HG03520 (cell line): ENCODE data around the gene HSPA1L.
"Not testable (repeated sequence)": the region's sequence is repeated elsewhere in the genome, so short reads cannot be mapped to it uniquely, and the experiment has no call there.

Experiments used
- ATAC-seq: cut with Tn5 transposase; IDR thresholded peaks from one replicate; pipeline ENCODE4 v1.9.1; 2021; ENCODE audit warnings: mild to moderate bottlenecking, moderate library complexity; ENCODE audit not compliant: unreplicated experiment

The HSPA1L gene

DNA sequence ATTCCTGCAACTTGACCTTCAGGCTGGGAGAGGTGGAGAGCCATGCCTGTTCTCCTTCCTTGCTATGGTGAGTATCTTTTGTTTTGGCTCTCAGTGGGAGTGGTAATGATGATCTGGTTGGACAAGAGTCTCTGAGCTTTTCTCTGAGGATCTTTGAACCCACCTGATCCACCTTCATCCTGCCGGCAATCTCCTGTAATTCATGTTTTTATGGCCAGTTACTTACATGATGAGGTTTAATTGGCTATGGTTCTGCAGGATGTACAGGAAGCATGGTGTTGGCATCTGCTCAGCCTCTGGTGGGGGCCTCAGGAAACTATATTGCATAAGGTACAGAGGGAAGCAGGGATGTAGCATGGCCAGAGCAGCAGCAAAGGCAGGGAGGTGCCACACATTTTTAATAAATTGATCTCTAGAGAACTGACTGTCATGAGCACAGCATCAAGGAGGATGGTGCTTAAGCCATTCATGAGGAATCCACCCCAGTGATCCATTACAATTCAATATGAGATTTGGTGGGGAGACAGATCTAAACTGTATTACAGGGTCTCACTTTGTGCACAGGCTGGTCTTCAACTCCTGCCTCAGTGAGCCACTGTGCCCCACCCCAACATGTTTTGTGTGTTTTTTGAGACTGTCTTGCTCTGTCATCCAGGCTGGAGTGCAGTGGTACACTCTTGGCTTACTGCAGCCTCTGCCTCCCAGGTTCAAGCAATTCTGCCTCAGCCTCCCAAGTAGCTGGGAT lies 22.5 kb upstream of the HSPA1L start:
- no peak for ATAC-seq

DNA sequence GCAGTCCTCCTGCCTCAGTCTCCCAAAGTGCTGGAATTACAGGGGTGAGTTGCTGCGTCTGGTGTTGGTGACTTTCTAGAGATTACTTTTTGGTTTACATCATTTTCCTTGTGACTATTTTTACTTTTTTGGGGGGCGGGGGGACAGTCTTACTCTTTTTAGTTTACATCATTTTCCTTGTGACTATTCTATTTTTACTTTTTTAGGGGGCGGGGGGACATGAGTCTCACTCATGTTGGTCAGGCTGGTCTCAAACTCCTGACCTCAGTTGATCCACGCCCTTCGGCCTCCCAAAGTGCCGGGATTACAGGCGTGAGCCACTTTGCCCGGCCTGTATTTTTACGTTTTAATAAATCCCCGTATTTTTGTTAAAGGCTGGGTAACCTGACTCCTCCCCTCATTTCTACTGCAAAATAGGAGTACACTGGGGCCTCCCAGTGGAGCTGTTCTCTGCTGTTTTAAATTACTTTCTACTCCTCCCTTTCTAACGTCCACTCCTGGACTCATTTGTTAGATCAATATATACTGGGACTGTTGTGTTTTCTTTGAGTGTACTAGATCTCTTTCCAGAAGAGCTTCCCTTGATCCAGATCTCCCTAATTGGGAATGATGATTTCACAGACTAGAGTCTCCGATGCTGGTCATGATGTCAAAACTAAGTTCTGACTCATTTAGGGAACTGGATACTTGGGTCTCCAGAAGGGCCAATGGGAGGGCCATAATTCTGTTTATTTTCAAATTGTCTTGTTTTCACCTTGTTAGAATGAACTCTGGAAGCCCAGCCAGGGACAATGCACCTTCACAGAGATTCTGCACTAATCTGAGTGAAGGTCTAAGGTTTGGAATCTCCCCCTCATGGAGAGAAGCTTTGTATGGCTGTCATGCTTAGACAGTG lies 21.6 kb upstream of the HSPA1L start:
- ATAC-seq, result no peak

- ATAC-seq, result no peak
These were observed 21.0 kb upstream of the HSPA1L start for GRCh38 chr6:31836047-31836473.

GRCh38 chr6:31834367-31835250 lies 19.5 kb upstream of the HSPA1L start:
- ATAC-seq, result peak; percentile 41

GRCh38 chr6:31831350-31832215 lies 16.5 kb upstream of the HSPA1L start:
- no peak for ATAC-seq

DNA sequence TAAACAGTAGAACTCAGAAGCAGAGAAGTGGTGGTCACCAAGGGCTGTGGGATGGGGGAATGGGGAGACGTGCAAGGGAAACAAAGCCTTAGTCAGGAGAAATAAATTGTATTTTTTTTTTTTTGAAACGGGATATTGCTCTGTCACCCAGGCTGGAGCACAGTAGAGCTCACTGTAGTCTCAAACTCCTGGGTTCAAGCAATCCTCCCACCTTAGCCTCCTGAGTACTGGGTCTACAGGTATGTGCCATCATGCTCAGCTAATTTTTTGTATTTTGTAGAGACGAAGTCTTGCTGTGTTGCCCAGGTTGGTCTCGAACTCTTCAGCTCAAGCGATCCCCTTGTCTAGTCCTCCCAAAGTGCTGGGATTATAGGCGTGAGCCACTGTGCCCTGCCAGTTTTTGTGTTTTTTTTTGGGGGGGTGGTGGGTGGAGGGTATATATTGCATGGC lies 15.8 kb upstream of the HSPA1L start:
- ATAC-seq, result no peak

GRCh38 chr6:31829633-31830283 lies 14.7 kb upstream of the HSPA1L start:
- ATAC-seq, result no peak

- ATAC-seq, result peak; percentile 60
These were observed 12.4 kb upstream of the HSPA1L start, which contains the start of gene HSPA1B for GRCh38 chr6:31827286-31828079. Gene HSPA1B (plus strand): TSS chr6:31827738. CDS start chr6:31827951, 213 bp downstream.

DNA sequence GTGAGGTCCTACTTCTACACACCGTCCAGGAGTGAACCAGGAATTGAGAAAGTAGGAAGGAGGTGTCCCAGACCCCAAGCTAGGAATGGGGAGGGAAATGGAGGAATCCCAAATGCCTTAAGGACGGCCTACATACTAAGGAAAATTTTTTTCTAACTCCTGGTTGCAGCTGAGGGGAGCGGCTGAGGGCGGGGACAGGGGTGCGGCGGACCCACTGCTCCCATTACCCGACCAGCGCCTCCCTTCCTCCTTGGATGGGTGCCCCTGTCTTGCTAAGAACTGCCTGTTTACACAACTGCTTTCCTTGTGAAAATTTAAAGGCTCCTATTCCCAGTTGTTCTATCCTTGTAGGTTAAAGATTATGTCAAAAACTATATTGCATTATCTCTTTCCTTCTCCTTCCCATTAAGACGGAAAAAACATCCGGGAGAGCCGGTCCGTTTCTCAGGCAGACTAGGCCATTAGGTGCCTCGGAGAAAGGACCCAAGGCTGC lies 11.8 kb upstream of the HSPA1L start:
- ATAC-seq, result no peak

DNA sequence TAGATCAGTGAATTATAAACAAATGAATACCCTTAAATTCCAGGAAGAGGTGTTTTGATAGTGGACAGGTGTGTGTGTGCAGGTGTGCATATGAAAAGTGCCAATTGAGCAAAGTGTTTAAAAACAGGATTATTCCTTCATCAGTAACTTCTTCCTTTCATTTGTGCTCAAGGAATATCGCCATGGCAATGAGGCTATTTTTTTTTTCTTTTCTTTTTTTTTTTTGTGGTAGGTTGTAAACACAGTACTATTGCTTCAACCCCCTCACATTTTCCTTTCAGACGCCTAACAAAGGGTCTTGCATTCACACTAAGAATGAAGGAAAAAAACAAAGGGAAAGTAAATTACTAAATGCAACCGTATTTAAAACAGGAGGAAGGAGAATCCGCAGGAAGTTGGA lies 10.5 kb upstream of the HSPA1L start:
- no peak for ATAC-seq

DNA sequence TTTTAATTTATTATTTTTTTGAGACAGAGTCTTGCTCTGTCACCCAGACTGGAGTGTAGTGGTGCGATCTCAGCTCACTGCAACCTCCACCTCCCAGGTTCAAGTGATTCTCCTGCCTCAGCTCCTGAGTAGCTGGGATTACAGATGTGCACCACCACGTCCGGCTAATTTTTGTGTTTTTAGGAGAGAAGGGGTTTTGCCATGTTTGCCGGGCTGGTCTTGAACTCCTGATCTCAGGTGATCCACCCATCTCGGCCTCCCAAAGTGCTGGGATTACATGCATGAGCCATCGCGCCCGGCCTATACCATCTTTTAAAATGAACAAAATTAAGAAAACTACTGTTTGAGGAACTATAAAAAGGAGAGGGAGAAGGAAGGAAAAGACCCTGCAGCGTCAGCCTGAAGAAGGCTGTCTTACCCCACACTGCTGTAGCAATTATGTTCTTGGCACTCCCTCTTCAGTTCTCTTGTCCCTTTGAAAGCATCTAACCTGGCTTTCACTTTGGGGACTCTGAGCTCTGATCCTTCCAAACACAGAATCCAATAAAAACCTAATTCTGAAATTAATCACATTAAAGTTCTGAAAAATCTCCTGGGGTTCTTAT lies 8.6 kb upstream of the HSPA1L start:
- ATAC-seq, result not testable (repeated sequence)

- no peak for ATAC-seq
These were observed 7.1 kb upstream of the HSPA1L start for GRCh38 chr6:31822036-31822821.

- no peak for ATAC-seq
These were observed 6.4 kb upstream of the HSPA1L start for GRCh38 chr6:31821301-31822035.

GRCh38 chr6:31820399-31820798 lies 5.3 kb upstream of the HSPA1L start:
- ATAC-seq, result not testable (repeated sequence)

GRCh38 chr6:31819871-31820299 lies 4.8 kb upstream of the HSPA1L start:
- ATAC-seq, result no peak

DNA sequence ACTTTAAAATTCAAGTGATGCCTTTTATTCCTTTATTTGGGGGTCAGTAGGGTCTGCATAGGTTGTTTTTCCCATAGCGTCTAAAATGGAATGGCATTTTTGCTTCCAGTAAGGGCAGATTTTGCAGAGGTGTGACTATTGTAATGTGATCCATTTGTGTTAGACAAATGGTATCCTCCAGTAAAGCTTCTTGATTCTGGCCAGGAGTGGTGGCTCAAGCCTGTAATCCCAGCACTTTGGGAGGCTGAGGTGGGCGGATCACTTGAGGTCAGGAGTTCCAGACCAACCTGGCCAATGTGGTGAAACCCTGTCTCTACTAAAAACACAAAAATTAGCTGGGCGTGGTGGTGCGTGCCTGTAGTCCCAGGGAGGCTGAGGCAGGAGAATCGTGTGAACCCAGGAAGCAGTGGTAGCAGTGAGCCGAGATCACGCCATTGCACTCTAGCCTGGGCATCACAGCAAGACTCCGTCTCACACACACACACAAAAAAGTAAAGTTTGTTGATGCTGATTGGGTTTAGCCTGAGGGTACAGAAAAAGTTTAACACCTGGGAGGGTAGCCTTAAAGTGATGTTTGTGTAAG lies 2.9 kb upstream of the HSPA1L start:
- ATAC-seq, result not testable (repeated sequence)
